ENCODE data around the gene RPS4Y1.
"Not testable (repeated sequence)": the region's sequence is repeated elsewhere in the genome, so short reads cannot be mapped to it uniquely, and the experiment has no call there.

Gene RPS4Y1

GRCh38 chrY:2841471-2841893 lies at the start of gene RPS4Y1:
Gene RPS4Y1, plus strand, starts transcription at chrY:2841602. Its CDS starts 23 bp downstream, at chrY:2841625.
- Mint-ChIP-seq H3K36me3 (peaks cover 14% of the 10 kb centered on the region), H3K4me1 (peaks cover 17% of the 10 kb centered on the region), H3K9me3 (no peaks in the 10 kb centered on the region), H3K27ac (peak within 1 kb of the TSS; percentile 89), H3K4me3 (peak within 1 kb of the TSS; percentile 91), H3K27me3 (no peaks in the 10 kb centered on the region)
- DNase-seq (ENCODE audit: low spot score in 2 of 2) (peak in 1 of 2 donors; percentile 46), ATAC-seq (ENCODE audit: low read depth) (peak; percentile 91)

- no peaks in the 10 kb centered on the region for H3K9me3 Mint-ChIP-seq
These were observed 44.4 kb upstream of the RPS4Y1 start for GRCh38 chrY:2796977-2797523.

GRCh38 chrY:2797991-2798390 lies 43.4 kb upstream of the RPS4Y1 start:
- no peak for ATAC-seq (ENCODE audit: low read depth)
- no peak for DNase-seq (ENCODE audit: low spot score in 2 of 2)
- Mint-ChIP-seq H3K9me3 (no peaks in the 10 kb centered on the region), H3K27ac (no peak overlapping the region), H3K36me3 (no peaks in the 10 kb centered on the region), H3K27me3 (peaks cover 2% of the 10 kb centered on the region), H3K4me1 (no peaks in the 10 kb centered on the region), H3K4me3 (no peak overlapping the region)

More at GRCh38 chrY:2796977-2797523, 44.4 kb upstream of the RPS4Y1 start:
- H3K27me3 Mint-ChIP-seq, result peaks cover 2% of the 10 kb centered on the region
- no peaks in the 10 kb centered on the region for H3K4me1 Mint-ChIP-seq
- no peak for DNase-seq (ENCODE audit: low spot score in 2 of 2)
- no peak overlapping the region for H3K27ac Mint-ChIP-seq
- ATAC-seq (ENCODE audit: low read depth), result no peak
- H3K4me3 Mint-ChIP-seq, result no peak overlapping the region
- H3K36me3 Mint-ChIP-seq, result no peaks in the 10 kb centered on the region

- Mint-ChIP-seq H3K27me3 (no peaks in the 10 kb centered on the region), H3K9me3 (no peaks in the 10 kb centered on the region), H3K4me3 (no peak overlapping the region), H3K4me1 (no peaks in the 10 kb centered on the region), H3K27ac (no peak overlapping the region), H3K36me3 (no peaks in the 10 kb centered on the region)
- no peak for ATAC-seq (ENCODE audit: low read depth)
- DNase-seq (ENCODE audit: low spot score in 2 of 2), result no peak
These were observed 41.2 kb upstream of the RPS4Y1 start for GRCh38 chrY:2800246-2800645.

- not testable (repeated sequence) for H3K27ac Mint-ChIP-seq; H3K36me3 Mint-ChIP-seq; H3K4me3 Mint-ChIP-seq; ATAC-seq (ENCODE audit: low read depth); H3K4me1 Mint-ChIP-seq; H3K9me3 Mint-ChIP-seq; H3K27me3 Mint-ChIP-seq; DNase-seq (ENCODE audit: low spot score in 2 of 2)
These were observed 24.1 kb upstream of the RPS4Y1 start for GRCh38 chrY:2817146-2817896.

- Mint-ChIP-seq H3K4me1 (no peaks in the 10 kb centered on the region), H3K9me3 (no peaks in the 10 kb centered on the region)
- DNase-seq (ENCODE audit: low spot score in 2 of 2), result no peak
These were observed 16.9 kb upstream of the RPS4Y1 start for GRCh38 chrY:2824471-2824870.

GRCh38 chrY:2828497-2828896 lies 12.9 kb upstream of the RPS4Y1 start:
- Mint-ChIP-seq H3K27ac (no peak overlapping the region), H3K4me1 (no peaks in the 10 kb centered on the region), H3K27me3 (peaks cover 10% of the 10 kb centered on the region), H3K36me3 (peaks cover 1% of the 10 kb centered on the region), H3K9me3 (peaks cover 4% of the 10 kb centered on the region), H3K4me3 (no peak overlapping the region)
- DNase-seq (ENCODE audit: low spot score in 2 of 2), result no peak
- ATAC-seq (ENCODE audit: low read depth), result no peak

More at GRCh38 chrY:2824471-2824870, 16.9 kb upstream of the RPS4Y1 start:
- no peak overlapping the region for H3K27ac Mint-ChIP-seq
- no peaks in the 10 kb centered on the region for H3K36me3 Mint-ChIP-seq
- H3K4me3 Mint-ChIP-seq, result no peak overlapping the region
- no peak for ATAC-seq (ENCODE audit: low read depth)
- H3K27me3 Mint-ChIP-seq, result peaks cover 8% of the 10 kb centered on the region

GRCh38 chrY:2835230-2835629 lies 6.2 kb upstream of the RPS4Y1 start:
- Mint-ChIP-seq H3K36me3 (peaks cover 1% of the 10 kb centered on the region), H3K4me3 (no peak overlapping the region), H3K27ac (no peak overlapping the region), H3K27me3 (peaks cover 15% of the 10 kb centered on the region), H3K4me1 (no peaks in the 10 kb centered on the region), H3K9me3 (peaks cover 4% of the 10 kb centered on the region)
- ATAC-seq (ENCODE audit: low read depth) (no peak), DNase-seq (ENCODE audit: low spot score in 2 of 2) (no peak)

GRCh38 chrY:2837078-2837477 lies 4.3 kb upstream of the RPS4Y1 start:
- no peaks in the 10 kb centered on the region for H3K36me3 Mint-ChIP-seq
- no peak for ATAC-seq (ENCODE audit: low read depth)
- H3K4me1 Mint-ChIP-seq, result no peaks in the 10 kb centered on the region
- H3K27ac Mint-ChIP-seq, result no peak overlapping the region
- no peak overlapping the region for H3K4me3 Mint-ChIP-seq
- H3K27me3 Mint-ChIP-seq, result peaks cover 7% of the 10 kb centered on the region
- no peaks in the 10 kb centered on the region for H3K9me3 Mint-ChIP-seq
- no peak for DNase-seq (ENCODE audit: low spot score in 2 of 2)

GRCh38 chrY:2837932-2838331 lies 3.5 kb upstream of the RPS4Y1 start:
- H3K27me3 Mint-ChIP-seq, result peaks cover 7% of the 10 kb centered on the region
- no peak overlapping the region for H3K4me3 Mint-ChIP-seq
- DNase-seq (ENCODE audit: low spot score in 2 of 2), result no peak
- no peak overlapping the region for H3K27ac Mint-ChIP-seq
- H3K9me3 Mint-ChIP-seq, result no peaks in the 10 kb centered on the region
- H3K36me3 Mint-ChIP-seq, result peaks cover under 1% of the 10 kb centered on the region
- no peak for ATAC-seq (ENCODE audit: low read depth)
- H3K4me1 Mint-ChIP-seq, result peaks cover 3% of the 10 kb centered on the region

GRCh38 chrY:2846791-2847190 lies 5.4 kb downstream of the RPS4Y1 start:
- Mint-ChIP-seq H3K4me3 (no peak overlapping the region), H3K9me3 (no peaks in the 10 kb centered on the region), H3K36me3 (peaks cover 38% of the 10 kb centered on the region), H3K4me1 (peaks cover 36% of the 10 kb centered on the region), H3K27me3 (no peaks in the 10 kb centered on the region), H3K27ac (no peak overlapping the region)
- DNase-seq (ENCODE audit: low spot score in 2 of 2), result no peak
- ATAC-seq (ENCODE audit: low read depth), result no peak

- no peaks in the 10 kb centered on the region for H3K9me3 Mint-ChIP-seq
- H3K4me3 Mint-ChIP-seq, result no peak overlapping the region
- H3K36me3 Mint-ChIP-seq, result peaks cover 39% of the 10 kb centered on the region
- H3K27me3 Mint-ChIP-seq, result no peaks in the 10 kb centered on the region
- peaks cover 33% of the 10 kb centered on the region for H3K4me1 Mint-ChIP-seq
- peak overlapping the region; percentile 62 for H3K27ac Mint-ChIP-seq
- no peak for ATAC-seq (ENCODE audit: low read depth)
- no peak for DNase-seq (ENCODE audit: low spot score in 2 of 2)
These were observed 7.0 kb downstream of the RPS4Y1 start for GRCh38 chrY:2848384-2848783.

- H3K36me3 Mint-ChIP-seq, result peaks cover 34% of the 10 kb centered on the region
- DNase-seq (ENCODE audit: low spot score in 2 of 2) (no peak), ATAC-seq (ENCODE audit: low read depth) (no peak)
- H3K4me1 Mint-ChIP-seq, result peaks cover 26% of the 10 kb centered on the region
- no peaks in the 10 kb centered on the region for H3K9me3 Mint-ChIP-seq
- no peak overlapping the region for H3K27ac Mint-ChIP-seq
- H3K27me3 Mint-ChIP-seq, result no peaks in the 10 kb centered on the region
- H3K4me3 Mint-ChIP-seq, result no peak overlapping the region
These were observed 8.0 kb downstream of the RPS4Y1 start for GRCh38 chrY:2849368-2849767.

GRCh38 chrY:2854145-2854774 lies 12.9 kb downstream of the RPS4Y1 start:
- H3K4me3 Mint-ChIP-seq, result no peak overlapping the region
- peaks cover 18% of the 10 kb centered on the region for H3K4me1 Mint-ChIP-seq
- DNase-seq (ENCODE audit: low spot score in 2 of 2), result no peak
- H3K36me3 Mint-ChIP-seq, result peaks cover 39% of the 10 kb centered on the region
- no peaks in the 10 kb centered on the region for H3K27me3 Mint-ChIP-seq
- no peak for ATAC-seq (ENCODE audit: low read depth)
- H3K27ac Mint-ChIP-seq, result no peak overlapping the region
- no peaks in the 10 kb centered on the region for H3K9me3 Mint-ChIP-seq

All from memory B cell (primary cell).